CD8-positive, alpha-beta memory T cell (primary cell): Measurements from ENCODE around the gene DUOX2. TPM values are rescaled to one million over a fixed set of nuclear protein-coding genes. Genes with fewer than 3 reads are reported as not detected.

Source experiments
- polyA plus RNA-seq: library from polyadenylated mRNA; unstranded; fragments of 300-500 nt; fragmentation: Illumina TruSeq; gene quantifications from one replicate; pipeline ENCODE4 v1.2.3, GENCODE V29; 2021
- total RNA-seq, 2 experiments: library from RNA; stranded (reverse); gene quantifications; one replicate each; pipeline ENCODE4 v1.2.3, GENCODE V29; 2021

The DUOX2 gene
- total and polyA plus RNA-seq, 3 experiments from 2014 or later: not detected

Other genes with a start within 250 kb of the DUOX2 start
- not detected for gene TERB2, start 157.5 kb downstream of the DUOX2 start, total RNA-seq
- not detected for gene TERB2, start 157.5 kb downstream of the DUOX2 start, polyA plus RNA-seq
- 10 to 100 TPM; 23.0 to 23.1 TPM for gene SORD, start 91.0 kb downstream of the DUOX2 start, total RNA-seq
- 7.8 TPM for gene SORD, start 91.0 kb downstream of the DUOX2 start, polyA plus RNA-seq
- not detected for gene DUOXA2, start 154 bp upstream of the DUOX2 start, total RNA-seq
- not detected for gene DUOXA2, start 154 bp upstream of the DUOX2 start, polyA plus RNA-seq
- under 1 TPM in 1 of 2 experiments, not detected in 1; 0.09 TPM for gene DUOXA1, start 15.7 kb upstream of the DUOX2 start, total RNA-seq
- gene DUOXA1, start 15.7 kb upstream of the DUOX2 start, polyA plus RNA-seq: 0.29 TPM
- gene DUOX1, start 15.8 kb upstream of the DUOX2 start, total RNA-seq: under 1 TPM in 1 of 2 experiments, not detected in 1; 0.11 TPM
- gene DUOX1, start 15.8 kb upstream of the DUOX2 start, polyA plus RNA-seq: 1.2 TPM
- 10 to 100 TPM; 25.4 to 29.5 TPM for gene SHF, start 73.8 kb upstream of the DUOX2 start, total RNA-seq
- 1.5 TPM for gene SHF, start 73.8 kb upstream of the DUOX2 start, polyA plus RNA-seq
- not detected for gene SLC28A2, start 138.1 kb upstream of the DUOX2 start, total RNA-seq
- not detected for gene SLC28A2, start 138.1 kb upstream of the DUOX2 start, polyA plus RNA-seq